Measurements from ENCODE around the gene ADM.

Gene ADM

DNA sequence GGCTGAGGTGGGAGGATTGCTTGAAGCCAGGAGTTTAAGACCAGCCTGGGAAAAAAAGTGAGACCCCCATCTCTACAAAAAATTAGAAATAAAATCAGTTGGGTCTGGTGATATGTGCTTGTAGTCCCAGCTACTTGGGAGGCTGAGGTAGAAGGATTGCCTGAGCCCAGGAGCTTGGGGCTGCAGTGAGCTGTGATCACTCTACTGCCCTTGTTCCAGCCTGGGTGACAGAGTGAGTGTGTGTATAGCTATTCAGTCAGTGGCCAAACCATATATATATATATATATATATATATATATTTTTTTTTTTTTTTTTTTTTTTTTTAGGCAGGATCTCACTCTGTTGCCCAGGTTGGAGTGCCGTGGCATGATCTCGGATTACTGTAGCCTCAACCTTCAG is 24.5 kb downstream of the ADM start:
- no peak for DNase-seq (ENCODE audit: low spot score)

DNA sequence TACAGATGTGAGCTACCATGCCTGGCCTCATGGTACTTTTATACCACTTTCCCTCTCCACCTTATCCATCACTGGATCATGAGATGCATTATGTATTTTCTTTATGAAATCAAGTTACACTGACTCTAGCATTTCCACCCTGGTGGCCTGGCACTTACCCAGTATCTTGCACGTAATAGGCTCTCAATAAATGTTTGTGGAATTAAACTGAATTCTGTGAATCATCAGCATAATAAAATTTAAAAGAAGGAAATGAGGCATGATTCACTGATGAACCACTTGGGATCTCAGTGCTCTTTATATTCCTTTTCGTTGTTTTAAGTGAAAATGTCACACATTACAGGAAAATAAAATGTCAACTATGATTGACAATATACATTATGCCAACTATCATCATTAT is 25.1 kb downstream of the ADM start:
- peak; percentile 77 for DNase-seq (ENCODE audit: low spot score)

DNA sequence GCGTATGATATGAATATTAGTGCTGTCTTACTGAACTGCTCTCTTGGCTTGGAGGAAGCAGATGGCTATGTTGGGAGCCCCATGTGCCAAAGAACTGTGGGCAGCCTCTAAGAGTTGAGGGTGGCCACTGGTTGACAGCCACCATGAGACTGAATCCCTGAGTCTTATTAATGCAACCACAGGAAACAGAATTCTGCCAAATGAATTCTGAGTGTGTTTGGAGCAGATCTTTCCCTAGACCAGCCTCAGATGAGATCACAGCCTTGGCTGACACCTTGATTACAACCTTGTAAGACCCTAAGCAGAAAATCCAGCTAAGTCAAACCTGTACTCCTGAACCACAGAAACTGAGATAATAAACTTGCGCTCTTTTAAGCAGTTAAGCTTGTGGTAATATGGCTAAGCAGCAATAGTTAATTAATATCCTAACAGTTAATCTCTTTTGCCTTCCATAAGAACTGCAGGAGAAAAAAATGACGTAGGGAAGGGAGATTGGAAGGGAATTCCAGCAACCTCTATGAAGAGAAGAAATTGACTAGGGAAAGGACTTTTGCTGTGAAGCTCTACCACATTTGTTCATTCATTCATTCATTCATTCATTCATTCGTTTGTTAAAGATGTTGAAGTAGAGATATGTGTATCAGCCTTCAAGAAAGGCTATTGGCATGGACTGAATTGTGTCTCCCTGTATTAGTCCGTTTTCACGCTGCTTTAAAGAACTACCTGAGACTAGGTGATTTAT is 26.8 kb downstream of the ADM start:
- DNase-seq (ENCODE audit: low spot score): no peak

DNA sequence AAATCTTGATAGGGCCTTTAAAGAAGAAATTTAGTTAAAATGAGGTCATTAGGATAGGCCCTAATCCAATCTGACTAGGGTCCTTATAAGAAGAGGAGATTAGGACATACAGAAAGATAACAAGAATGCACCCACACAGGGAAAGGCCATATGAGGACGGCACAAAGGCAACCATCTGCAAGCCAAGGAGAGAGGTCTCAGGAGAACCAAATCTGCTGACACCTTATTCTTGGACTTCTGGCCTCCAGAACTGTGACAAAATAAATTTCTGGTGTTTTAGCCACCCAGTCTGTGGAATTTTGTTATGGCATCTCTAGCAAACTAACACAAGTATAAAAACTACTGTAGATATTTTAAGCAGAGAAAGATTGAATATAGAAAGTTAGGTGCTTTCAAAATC is 28.6 kb downstream of the ADM start:
- DNase-seq (ENCODE audit: low spot score): no peak

DNA sequence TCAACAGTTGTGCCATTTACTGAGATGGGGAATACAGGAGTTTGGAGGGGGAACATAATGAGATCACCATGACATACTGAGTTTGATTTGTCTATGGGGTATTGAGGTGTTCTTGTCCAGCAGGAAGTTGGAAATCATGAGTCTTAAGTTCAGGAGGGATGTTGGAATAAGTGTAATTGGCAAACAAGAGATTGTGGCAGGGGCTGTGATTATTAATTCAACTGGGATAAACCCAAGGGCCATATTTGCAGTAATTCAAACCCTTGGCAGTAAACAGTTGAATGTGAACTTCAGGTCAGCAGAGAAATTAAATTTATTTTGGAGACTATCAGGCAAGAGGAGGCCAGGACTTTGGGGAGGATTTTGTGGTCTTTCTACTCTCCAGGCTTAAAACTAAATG is 33.4 kb downstream of the ADM start:
- no peak for DNase-seq (ENCODE audit: low spot score)

DNA sequence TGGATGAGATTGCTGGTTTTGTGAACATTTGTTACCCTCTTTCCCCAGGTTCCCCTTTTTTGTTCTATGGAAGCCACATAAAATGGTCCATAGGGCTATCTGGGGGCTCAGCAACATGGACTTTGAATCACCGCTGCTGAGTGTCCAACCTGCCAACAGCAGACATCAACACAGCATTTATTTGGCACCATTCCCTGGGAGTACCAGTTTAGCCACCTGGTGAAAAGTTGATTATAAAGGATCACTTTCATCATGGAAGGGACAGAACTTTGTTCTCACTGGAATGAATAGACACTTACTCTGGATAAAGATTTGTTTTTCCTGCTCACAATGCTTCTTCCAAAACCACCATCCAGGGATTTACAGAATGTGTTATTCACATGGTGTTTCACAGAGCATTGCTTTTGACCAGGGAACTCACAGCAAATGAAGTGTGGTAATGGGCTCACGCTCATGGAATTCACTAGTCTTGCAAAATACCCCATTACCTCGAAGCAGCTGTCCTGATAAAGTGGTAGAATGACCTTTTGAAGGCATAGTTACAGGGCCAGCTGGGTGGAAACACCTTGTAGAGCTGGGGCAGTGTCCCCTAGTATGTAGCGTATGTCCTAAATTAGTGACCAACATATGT is 43.9 kb downstream of the ADM start:
- DNase-seq (ENCODE audit: low spot score): peak; percentile 52

DNA sequence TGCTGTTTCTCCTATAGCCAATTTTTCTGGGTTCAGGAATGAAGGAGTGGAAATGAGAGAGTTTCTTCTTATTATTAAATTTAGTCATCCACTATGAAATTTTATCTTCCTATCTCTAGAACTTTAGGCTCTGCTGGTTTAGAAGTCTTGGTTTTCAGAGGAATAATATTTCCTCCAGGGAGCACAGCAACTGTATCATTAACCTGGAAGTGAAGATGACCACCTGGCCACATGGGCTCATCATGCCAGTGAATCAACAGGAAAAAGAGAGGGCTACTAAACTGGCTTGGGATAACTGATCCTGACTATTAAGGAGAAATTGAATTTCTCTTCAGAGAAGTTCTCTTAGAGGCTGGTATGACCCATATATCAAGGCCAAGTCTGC is 44.4 kb downstream of the ADM start:
- DNase-seq (ENCODE audit: low spot score): no peak

DNA sequence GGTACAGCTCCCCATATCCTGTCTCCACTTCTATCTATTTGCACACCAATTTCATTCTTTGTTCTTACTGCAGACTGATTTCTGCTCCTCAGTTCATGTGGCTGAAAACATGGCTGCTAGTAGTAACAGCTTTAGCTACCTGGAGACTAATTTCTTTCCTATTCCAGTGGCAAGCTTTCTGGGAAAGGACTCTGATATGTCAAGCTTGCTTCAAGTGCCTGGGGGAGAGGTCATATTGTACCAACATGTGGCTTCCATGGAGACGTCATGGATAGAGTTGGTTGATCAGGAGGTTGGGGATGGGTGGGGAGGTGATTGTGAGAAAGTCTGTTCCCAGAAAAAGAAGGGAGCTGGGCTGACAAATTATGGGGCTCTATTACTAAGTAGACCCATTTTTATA is 44.9 kb downstream of the ADM start:
- no peak for DNase-seq (ENCODE audit: low spot score)

DNA sequence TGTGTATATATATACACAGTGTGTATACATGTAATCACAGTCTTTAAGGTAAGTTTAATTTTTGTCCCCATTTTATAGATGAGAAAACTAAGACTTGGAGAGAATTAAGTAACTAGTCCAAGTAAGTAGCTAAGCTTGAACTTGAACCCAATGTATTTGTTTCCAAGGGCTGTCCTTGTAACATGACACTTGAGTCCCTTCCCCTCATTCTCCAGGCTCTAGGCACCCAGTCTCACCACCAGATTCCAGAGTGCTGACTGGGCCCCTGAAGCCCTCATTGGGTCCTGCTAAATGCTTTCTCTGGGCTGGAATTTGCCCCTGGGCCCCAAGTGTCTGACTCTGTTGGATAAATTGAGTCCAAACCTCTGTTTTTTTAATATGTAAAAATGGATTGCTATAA is 45.5 kb downstream of the ADM start:
- DNase-seq (ENCODE audit: low spot score): peak; percentile 40

DNA sequence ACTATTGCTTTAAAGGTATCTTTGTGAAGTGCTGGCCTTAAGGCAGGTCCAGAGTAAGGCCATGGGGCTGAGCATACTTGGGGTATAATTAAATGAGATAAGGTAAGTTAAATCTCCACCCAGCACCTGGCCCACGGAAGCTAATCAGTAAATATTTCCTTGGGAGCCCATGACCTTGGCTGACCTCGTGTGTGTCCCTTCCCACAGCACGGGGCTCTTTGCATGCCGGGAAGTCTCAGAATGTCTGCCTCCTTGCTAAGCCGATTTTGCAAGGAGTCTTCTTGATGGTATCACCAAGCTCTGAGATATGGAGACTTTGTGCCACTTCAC is 46.5 kb downstream of the ADM start:
- DNase-seq (ENCODE audit: low spot score): no peak

DNA sequence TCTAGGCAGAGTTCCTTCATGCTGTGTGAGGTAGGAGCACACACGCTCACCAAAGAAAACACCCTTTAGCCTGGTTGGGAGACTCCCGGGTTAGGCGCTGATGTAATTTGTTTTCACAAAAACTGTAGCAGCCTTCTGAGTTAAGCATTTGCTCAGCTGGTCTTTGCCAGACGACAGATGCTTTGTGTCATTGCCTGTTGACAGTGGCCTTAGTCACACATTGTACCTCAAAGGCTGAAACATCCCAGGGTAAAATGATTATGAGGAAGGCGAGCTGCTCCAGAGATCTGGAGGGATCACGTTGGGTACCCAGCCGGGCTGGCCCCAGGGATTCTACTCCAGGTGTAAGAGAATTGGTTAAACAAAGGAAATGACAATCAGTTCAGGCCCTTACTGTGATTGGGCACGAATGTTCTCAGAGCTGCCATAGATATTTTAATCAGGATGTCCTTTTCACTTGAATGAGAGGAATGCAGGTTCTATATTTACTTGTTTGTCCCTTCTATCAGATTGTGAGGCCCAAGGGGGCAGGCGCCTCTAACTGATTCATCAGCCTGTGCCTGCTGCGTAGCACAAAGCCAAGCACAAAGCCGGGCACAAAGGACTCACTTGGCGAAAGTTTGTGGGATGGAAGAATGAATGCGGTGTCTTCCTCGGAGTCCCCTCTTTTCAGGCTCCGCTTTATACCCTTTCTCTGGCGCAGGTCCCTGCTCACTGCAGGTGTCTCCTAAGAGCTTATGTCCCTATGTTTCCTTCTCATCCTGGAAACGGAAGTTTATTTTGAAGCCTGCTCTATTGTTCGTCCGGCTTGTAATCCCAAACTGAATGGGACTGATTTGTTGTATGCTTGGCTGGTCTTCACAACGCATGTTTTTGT is 47.1 kb downstream of the ADM start:
- peak; percentile 77 for DNase-seq (ENCODE audit: low spot score)

DNA sequence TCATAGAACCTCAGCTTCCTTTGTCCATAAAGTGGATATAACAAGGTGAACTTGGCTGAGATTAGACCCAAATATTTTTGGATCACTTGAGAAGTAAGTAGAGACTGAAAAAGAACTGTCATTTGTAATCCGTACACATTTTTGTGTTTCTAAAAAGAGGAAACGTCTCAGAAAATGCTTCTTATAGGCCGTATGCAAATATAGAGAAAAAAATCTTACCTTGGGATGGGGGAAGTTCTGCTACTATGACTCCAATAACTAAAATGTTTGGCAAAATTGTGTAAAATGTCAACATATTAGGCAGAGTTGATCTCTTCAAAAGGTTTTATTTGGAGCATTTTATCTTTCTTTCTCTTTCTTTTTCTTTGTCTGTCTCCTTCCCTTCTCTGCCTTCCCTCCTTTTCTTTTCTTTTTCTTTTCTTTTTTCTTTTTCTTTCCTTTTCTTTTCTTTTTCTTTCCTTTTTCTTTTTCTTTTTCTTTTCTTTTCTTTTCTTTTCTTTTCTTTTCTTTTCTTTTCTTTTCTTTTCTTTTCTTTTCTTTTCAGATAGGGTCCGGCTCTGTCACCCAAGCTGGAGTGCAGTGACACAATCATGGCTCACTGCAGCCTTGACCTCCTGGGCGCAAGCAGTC is 48.2 kb downstream of the ADM start:
- no peak for DNase-seq (ENCODE audit: low spot score)

DNA sequence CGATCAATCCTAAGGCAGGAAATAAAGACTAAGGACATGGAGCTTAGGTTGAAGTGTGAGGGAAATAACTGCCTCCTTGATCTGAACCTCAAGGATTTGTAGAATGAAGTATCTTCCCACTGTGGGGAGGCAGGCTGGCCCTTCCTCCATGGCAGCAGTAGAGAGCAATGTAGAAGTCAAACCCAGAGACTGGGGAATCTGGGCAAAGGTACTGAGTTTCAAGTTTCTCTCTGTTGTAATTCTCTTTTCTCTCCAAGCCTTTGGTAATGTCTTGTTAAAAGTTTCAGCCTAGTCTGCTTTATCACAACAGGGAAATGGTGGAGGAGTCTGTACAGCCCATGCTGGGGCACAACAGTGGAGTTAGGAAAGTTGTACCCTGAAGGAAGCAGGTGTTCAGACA is 49.5 kb downstream of the ADM start:
- no peak for DNase-seq (ENCODE audit: low spot score)

DNA sequence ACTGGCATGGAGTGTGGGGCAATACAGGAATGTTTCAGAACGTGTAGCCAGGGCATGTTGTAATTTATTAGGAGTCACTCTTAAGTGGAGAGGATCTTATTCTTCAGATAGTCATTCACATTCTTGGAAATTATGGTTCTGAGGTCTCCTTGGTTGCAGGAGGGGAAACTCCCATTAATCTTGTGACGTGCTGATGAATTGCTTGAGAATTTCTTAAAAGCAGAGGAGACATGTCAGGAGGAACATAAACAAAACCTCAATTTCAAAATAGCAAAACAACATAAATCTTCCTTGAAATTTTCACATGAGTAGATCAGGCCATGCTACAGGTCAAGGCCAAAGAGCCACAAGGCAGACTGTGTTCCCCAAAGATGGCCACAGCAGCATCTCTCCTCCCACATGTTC is 50.4 kb downstream of the ADM start:
- DNase-seq (ENCODE audit: low spot score): peak; percentile 40

DNA sequence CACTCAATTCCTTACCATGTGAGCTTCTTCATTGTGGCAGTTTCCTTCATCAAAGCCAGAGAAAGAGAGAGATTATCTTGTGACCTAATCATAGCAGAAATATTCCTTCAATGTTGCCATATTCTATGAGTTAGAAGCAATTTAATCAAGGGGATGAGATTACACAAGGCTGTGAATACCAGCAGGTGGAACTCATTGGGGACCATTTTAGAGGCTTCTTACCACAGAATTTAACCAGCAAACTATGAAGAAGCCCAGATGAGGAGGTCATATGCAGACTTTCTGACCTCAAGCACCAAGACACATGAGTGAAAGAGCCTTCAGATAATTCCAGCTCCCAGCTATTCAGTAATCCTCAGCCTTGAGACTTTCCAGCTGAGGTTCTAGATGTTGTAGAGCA is 51.3 kb downstream of the ADM start:
- DNase-seq (ENCODE audit: low spot score): no peak

Measured in AG20443 (cell line).